22Rv1 (cell line): ENCODE measurements around the gene PIK3AP1.

Source experiments
- ZFX ChIP-seq: fragments of 450-650 bp; IDR thresholded peaks from 2 replicates; pipeline ENCODE4 v1.6.1; 2017; ENCODE audit warnings: antibody characterized with exemption, borderline replicate concordance
- TF ChIP-seq, protein P1 (sequence below): fragments of 450-650 bp; IDR thresholded peaks from 2 replicates; pipeline ENCODE4 v1.5.1; 2017; ENCODE audit warnings: mild to moderate bottlenecking

DNA sequence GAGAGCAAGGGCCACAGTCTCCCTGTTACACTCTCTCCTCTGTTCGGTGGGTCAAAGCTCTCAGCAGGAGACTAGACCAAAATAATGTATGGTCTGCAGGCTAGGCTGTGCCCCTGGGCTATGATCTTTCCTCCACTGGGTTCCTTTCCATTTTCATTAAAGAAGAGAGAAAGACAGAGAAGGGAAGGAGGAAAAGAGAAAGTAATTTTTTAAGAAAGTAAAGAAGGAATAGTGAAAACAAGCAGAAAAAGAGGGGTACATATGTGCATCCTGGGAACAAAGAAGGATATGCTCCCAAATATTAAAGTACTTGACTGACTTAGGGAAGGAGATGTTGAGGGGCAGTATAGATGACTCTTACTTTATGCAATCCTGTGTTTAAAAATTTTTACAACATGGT, 33.6 kb upstream of the PIK3AP1 start:
- TF ChIP-seq, protein P1, sequence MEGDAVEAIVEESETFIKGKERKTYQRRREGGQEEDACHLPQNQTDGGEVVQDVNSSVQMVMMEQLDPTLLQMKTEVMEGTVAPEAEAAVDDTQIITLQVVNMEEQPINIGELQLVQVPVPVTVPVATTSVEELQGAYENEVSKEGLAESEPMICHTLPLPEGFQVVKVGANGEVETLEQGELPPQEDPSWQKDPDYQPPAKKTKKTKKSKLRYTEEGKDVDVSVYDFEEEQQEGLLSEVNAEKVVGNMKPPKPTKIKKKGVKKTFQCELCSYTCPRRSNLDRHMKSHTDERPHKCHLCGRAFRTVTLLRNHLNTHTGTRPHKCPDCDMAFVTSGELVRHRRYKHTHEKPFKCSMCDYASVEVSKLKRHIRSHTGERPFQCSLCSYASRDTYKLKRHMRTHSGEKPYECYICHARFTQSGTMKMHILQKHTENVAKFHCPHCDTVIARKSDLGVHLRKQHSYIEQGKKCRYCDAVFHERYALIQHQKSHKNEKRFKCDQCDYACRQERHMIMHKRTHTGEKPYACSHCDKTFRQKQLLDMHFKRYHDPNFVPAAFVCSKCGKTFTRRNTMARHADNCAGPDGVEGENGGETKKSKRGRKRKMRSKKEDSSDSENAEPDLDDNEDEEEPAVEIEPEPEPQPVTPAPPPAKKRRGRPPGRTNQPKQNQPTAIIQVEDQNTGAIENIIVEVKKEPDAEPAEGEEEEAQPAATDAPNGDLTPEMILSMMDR = no peak
- TF ChIP-seq ZFX = no peak
